Fibroblast of the aortic adventitia (primary cell): ENCODE results near the gene CIPC. TPM values are rescaled to one million over a fixed set of nuclear protein-coding genes. Genes with fewer than 3 reads are reported as not detected.
A peak's percentile ranks its signal among the peaks of the same experiment; 100 is the strongest.

Source experiments
- DNase-seq: peaks from one replicate; pipeline ENCODE4 v3.0.0-alpha.2; 2010; ENCODE audit warnings: low read depth
- H3K4me3 ChIP-seq: 2 replicates; pipeline ENCODE4 v1.5.1; 2011; ENCODE audit warnings: low read depth, mild to moderate bottlenecking, control low read depth, low read length, moderate library complexity
- CTCF ChIP-seq: IDR thresholded peaks from 2 replicates; pipeline ENCODE4 v1.5.1; 2011; ENCODE audit warnings: mild to moderate bottlenecking, low read length, control low read depth, inconsistent platforms; ENCODE audit not compliant: insufficient read depth
- total RNA-seq: library from RNA; depleted of rRNA; stranded (reverse); fragments of >200 nt; gene quantifications from 2 replicates; pipeline ENCODE4 v1.2.3, GENCODE V29; 2012; ENCODE audit warnings: low replicate concordance

The CIPC gene
- total RNA-seq, 1 donor: 13.9 TPM

GRCh38 chr14:77131871-77132486 lies 33.9 kb downstream of the CIPC start:
- DNase-seq: no peak
- no peak overlapping the region for H3K4me3 ChIP-seq
- TF ChIP-seq CTCF: no peak

GRCh38 chr14:77133720-77134338 lies 35.8 kb downstream of the CIPC start:
- TF ChIP-seq CTCF: no peak
- H3K4me3 ChIP-seq: no peak overlapping the region
- peak; percentile 62 for DNase-seq

DNA sequence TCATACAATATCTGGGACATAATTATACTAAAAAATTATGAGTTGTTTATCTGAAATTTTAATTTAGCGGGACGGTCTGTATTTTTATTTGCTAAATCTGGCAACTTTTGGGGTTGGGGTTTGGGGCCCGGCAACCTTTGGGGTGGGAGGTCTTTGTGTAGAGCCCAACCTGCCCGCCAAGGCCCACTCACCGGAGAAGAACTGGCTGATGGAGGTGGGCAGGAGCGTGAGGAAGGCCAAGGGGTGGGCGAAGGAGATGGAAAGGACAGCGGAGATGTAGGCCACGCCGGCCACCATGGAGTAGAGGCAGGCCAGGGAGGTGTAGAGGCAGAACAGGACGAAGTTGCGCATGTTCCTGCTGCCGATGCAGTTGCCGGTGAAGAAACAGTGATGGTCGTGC lies 41.0 kb downstream of the CIPC start:
- H3K4me3 ChIP-seq: no peak overlapping the region
- no peak for TF ChIP-seq CTCF

DNA sequence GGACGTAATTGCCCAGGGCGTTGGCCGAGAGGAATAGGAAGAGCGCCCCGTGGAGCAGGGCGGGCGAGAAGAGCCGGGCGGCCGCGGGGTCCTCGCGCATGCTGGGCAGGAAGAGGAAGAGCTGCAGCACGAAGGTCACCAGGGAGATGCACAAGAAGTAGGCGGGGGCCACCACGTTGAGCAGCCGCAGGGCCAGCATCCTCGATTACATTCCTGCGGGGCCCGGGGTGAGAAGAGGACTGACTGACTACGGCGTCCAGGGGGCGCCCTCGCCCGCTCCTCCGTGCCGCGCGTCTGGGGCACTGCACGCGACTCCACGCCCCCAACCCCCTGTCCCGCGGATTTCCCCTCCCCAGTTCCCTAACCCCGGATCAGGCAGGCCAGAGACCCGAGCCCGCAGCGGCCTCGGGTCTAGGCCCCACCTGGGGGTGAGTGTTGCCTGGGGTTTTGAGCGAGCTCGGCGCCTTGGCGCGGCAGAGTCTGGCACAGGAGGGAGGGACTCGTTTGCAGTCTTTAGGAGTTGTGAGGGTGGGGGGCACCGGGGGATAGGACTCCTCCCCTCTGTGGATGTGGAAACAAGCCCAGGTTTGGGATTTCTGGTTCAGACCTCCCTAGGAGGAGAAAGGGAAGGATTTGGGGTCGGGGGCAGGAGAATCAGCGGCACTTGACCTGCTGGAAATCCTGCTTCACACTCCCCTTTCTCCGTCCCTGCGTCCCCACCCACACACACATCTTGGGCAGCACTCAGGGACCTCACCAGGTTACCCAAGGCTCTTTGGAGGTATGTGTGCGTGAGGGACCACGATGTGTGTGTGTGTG lies 41.7 kb downstream of the CIPC start:
- DNase-seq: no peak
- H3K4me3 ChIP-seq: no peak overlapping the region
- peak; percentile 48 for TF ChIP-seq CTCF

More for the DNA sequence above, 41.0 kb downstream of the CIPC start:
- no peak for DNase-seq

GRCh38 chr14:77140359-77141213 lies 42.5 kb downstream of the CIPC start:
- TF ChIP-seq CTCF: no peak
- no peak overlapping the region for H3K4me3 ChIP-seq
- DNase-seq: no peak

- peak; percentile 33 for TF ChIP-seq CTCF
- peak within 1 kb of the TSS; percentile 41 for H3K4me3 ChIP-seq
- DNase-seq: no peak
Observed at GRCh38 chr14:77141214-77142004, 43.4 kb downstream of the CIPC start, which contains the start of gene ZDHHC22. Gene ZDHHC22 (minus strand): TSS chr14:77141791. CDS start chr14:77139738, 2,053 bp downstream.
